Endothelial cell of umbilical vein (primary cell): ENCODE results near the gene CLINT1. TPM values are rescaled to one million over a fixed set of nuclear protein-coding genes. Genes with fewer than 3 reads are reported as not detected.
A peak's percentile ranks its signal among the peaks of the same experiment; 100 is the strongest.

Experiments used
- BruUV-seq: library from RNA; stranded (reverse); fragments of 400-500 nt; replicated peaks from 2 replicates; lab custom pipeline; 2021; lab: Mats Ljungman, UMichigan
- CTCF ChIA-PET: fragments of 300-600, 350-600 bp; sonication (Branson Sonifier 250); formaldehyde crosslinking; loops from one replicate; lab custom pipeline; 2021; ENCODE audit warnings: antibody characterized with exemption, inconsistent platforms; lab: Charles Lee
- POLR2A ChIA-PET: fragments of 300-600, 350-600 bp; sonication (Branson Sonifier 250); formaldehyde crosslinking; loops from one replicate; lab custom pipeline; 2021; ENCODE audit warnings: antibody characterized with exemption, inconsistent platforms; lab: Charles Lee
- DNase-seq: peaks from one replicate; pipeline ENCODE4 v3.0.0-alpha.2; 2011; ENCODE audit warnings: low read depth, low spot score
- FAIRE-seq: peaks from 2 replicates; lab custom pipeline; 2011; peaks lifted over from hg19 to GRCh38; lab: Jason Lieb, UNC
- H2AFZ ChIP-seq: 2 replicates; pipeline ENCODE4 v1.6.0; 2012; ENCODE audit warnings: low read depth, low read length, control low read depth, inconsistent platforms
- H3K27ac ChIP-seq: 2 replicates; pipeline ENCODE4 v1.5.1; 2011; ENCODE audit warnings: low read depth, mild to moderate bottlenecking, control low read depth, low read length, moderate library complexity; ENCODE audit not compliant: insufficient read depth
- H3K27me3 ChIP-seq, 2 experiments: 2 replicates each; pipeline versions ENCODE4 v1.6.0 to v1.6.1; 2011; ENCODE audit warnings: low read length in 2 of 2, mixed read lengths in 1 of 2; ENCODE audit not compliant: control insufficient read depth in 2 of 2, insufficient read depth in 2 of 2
- H3K36me3 ChIP-seq, 2 experiments: 2 replicates in 1 of 2; 3 replicates in 1 of 2; pipeline ENCODE4 v1.5.1; 2011; ENCODE audit warnings: low read length in 2 of 2, mild to moderate bottlenecking in 1 of 2, moderate library complexity in 1 of 2; ENCODE audit not compliant: control insufficient read depth in 2 of 2, insufficient read depth in 2 of 2; ENCODE audit errors: extremely low read depth in 1 of 2
- H3K4me1 ChIP-seq: 3 replicates; pipeline ENCODE4 v1.5.1; 2011; ENCODE audit warnings: mild to moderate bottlenecking, low read length; ENCODE audit not compliant: control insufficient read depth, insufficient read depth; ENCODE audit errors: extremely low read depth
- H3K4me2 ChIP-seq: 2 replicates; pipeline ENCODE4 v1.6.1; 2011; ENCODE audit warnings: low read length, control low read depth, mixed read lengths; ENCODE audit not compliant: insufficient read depth
- H3K4me3 ChIP-seq, 3 experiments: fragments of 200-600 bp in 1 of 3; sonication (generic), shearing (Covaris generic) in 1 of 3; replicated peaks in 1 of 3; 2 replicates each; pipeline ENCODE4 v1.5.1; 2011 to 2016; ENCODE audit warnings: control low read depth in 3 of 3, low read length in 3 of 3, mild to moderate bottlenecking in 2 of 3, inconsistent platforms in 1 of 3, low read depth in 1 of 3, moderate library complexity in 1 of 3; ENCODE audit not compliant: insufficient read depth in 1 of 3
- H3K79me2 ChIP-seq: 2 replicates; pipeline ENCODE4 v1.6.0; 2012; ENCODE audit warnings: low read length, inconsistent platforms; ENCODE audit not compliant: control insufficient read depth, insufficient read depth
- H3K9ac ChIP-seq: replicated peaks from 2 replicates; pipeline ENCODE3; 2011; ENCODE audit warnings: low read length, control low read depth; ENCODE audit not compliant: insufficient read depth; ENCODE audit errors: extremely low read depth
- H3K9me1 ChIP-seq: replicated peaks from 3 replicates; pipeline ENCODE4 v1.6.0; 2011; ENCODE audit warnings: mild to moderate bottlenecking, low read length; ENCODE audit not compliant: control insufficient read depth, insufficient read depth; ENCODE audit errors: extremely low read depth
- H3K9me3 ChIP-seq: replicated peaks from 2 replicates; pipeline ENCODE4 v1.5.1; 2012; ENCODE audit warnings: low read length, inconsistent platforms; ENCODE audit not compliant: control insufficient read depth, insufficient read depth
- H4K20me1 ChIP-seq: replicated peaks from 2 replicates; pipeline ENCODE3; 2011; ENCODE audit warnings: mild to moderate bottlenecking, low read length; ENCODE audit not compliant: control insufficient read depth, insufficient read depth; ENCODE audit errors: extremely low read depth
- CTCF ChIP-seq, 2 donors: IDR thresholded peaks; 1 replicate in 1 of 2; 2 replicates in 1 of 2; pipeline ENCODE4 v1.5.1; 2011; ENCODE audit warnings: low read length in 2 of 2, mild to moderate bottlenecking in 2 of 2, moderate library complexity in 2 of 2, control low read depth in 1 of 2, inconsistent platforms in 1 of 2, low read depth in 1 of 2; ENCODE audit not compliant: insufficient read depth in 1 of 2; ENCODE audit errors: extremely low read depth in 1 of 2
- GATA2 ChIP-seq: IDR thresholded peaks from 2 replicates; pipeline ENCODE4 v1.7.0; 2011; ENCODE audit warnings: low read depth, mild to moderate bottlenecking, moderate library complexity, mixed read lengths, low read length; ENCODE audit not compliant: insufficient read length, insufficient read depth
- POLR2AphosphoS5 ChIP-seq: IDR thresholded peaks from 2 replicates; pipeline ENCODE4 v1.6.1; 2012; ENCODE audit warnings: low read depth, mild to moderate bottlenecking, control low read depth, low read length, moderate library complexity; ENCODE audit not compliant: insufficient read depth
- dilution Hi-C: fragments of 300-500 bp; cut with MboI; formaldehyde crosslinking; loops from one replicate; pipeline ENCODE4 v1.15.0; 2019; ENCODE audit warnings: low sequenced_read_pairs; ENCODE audit not compliant: extremely low pct_ligation_motif_present
- intact Hi-C: fragments of 100-400 bp; cut with micrococcal nuclease; formaldehyde crosslinking; loops from one replicate; pipeline ENCODE4 v1.10.0; 2022
- polyA plus RNA-seq, 4 experiments: library from polyadenylated mRNA; depleted of rRNA in 3 of 4; stranded (reverse) in 3 of 4; unstranded in 1 of 4; fragments of >200 nt; gene quantifications; 2 replicates each; pipeline versions ENCODE4 v1.2.1 to v1.2.3, GENCODE V29; 2011 to 2012; ENCODE audit warnings: missing spikeins in 1 of 4
- total RNA-seq: library from RNA; stranded (reverse); gene quantifications from 2 replicates; pipeline ENCODE4 v1.2.3, GENCODE V29; 2021

CLINT1 gene
- total and polyA plus RNA-seq, 2 donors (not counting 3 experiments of a cell fraction or from before 2014, with no cell fraction given), result 76.6 to 158 TPM

- Histone ChIP-seq H3K27me3 (no peaks in the 10 kb centered on the region), H2AFZ (peak within 1 kb of the TSS; percentile 97), H3K4me3 (peak within 1 kb of the TSS; percentile 57 to 67 (median 67)), H3K9ac (peak within 1 kb of the TSS; percentile 50), H4K20me1 (no peaks in the 10 kb centered on the region), H3K4me1 (peaks cover 14% of the 10 kb centered on the region), H3K27ac (peak within 1 kb of the TSS; percentile 58), H3K36me3 (no peaks in the 10 kb centered on the region), H3K9me3 (no peaks in the 10 kb centered on the region), H3K79me2 (peaks cover 14% of the 10 kb centered on the region), H3K4me2 (peak within 1 kb of the TSS; percentile 76), H3K9me1 (no peaks in the 10 kb centered on the region)
- no TSS peak for BruUV-seq
- ChIA-PET POLR2A (no interaction called here), CTCF (interaction anchor here (0.6 to 3.2 kb wide), 47 partner anchors 9 to 1364 kb away, joined by 3 to 69 read pairs (median 4); partner anchors contain the start of gene THG1L)
- peak; percentile 93 for FAIRE-seq
- intact Hi-C loops (loop anchor here (1.0 to 5.0 kb wide), 11 partner anchors 12 to 491 kb away; partner anchors contain the start of genes C5orf52 and THG1L), dilution Hi-C loops (no loop called here)
- DNase-seq, result peak; percentile 93
- no peak for TF ChIP-seq GATA2
- TF ChIP-seq CTCF (IDR thresholded peaks at IDR 0.05; ENCODE audit: extremely low read depth in 1 of 2, insufficient read depth in 1 of 2, low read depth in 1 of 2, low read length in 2 of 2), result peak; percentile 99
- peak; percentile 51 for TF ChIP-seq POLR2AphosphoS5
These were observed 115.5 kb downstream of the CLINT1 start, which contains the start of gene LSM11 for GRCh38 chr5:157743163-157744050. TSS of gene LSM11 (plus strand) at chr5:157743712. CDS start at chr5:157743751, 39 bp downstream.
